HuH-7.5 (cell line): ENCODE measurements around the gene TMEM150C.
"Not testable (repeated sequence)": the region's sequence is repeated elsewhere in the genome, so short reads cannot be mapped to it uniquely, and the experiment has no call there.

Experiments
- DNase-seq: peaks from one replicate; pipeline ENCODE4 v3.0.0; 2011; ENCODE audit warnings: low spot score

The TMEM150C gene

GRCh38 chr4:82473621-82474164 lies 88.1 kb downstream of the TMEM150C start:
- DNase-seq, result no peak

GRCh38 chr4:82473080-82473479 lies 88.7 kb downstream of the TMEM150C start:
- not testable (repeated sequence) for DNase-seq

GRCh38 chr4:82469791-82470345 lies 91.9 kb downstream of the TMEM150C start:
- DNase-seq, result no peak

- no peak for DNase-seq
Observed at GRCh38 chr4:82467471-82467870, 94.3 kb downstream of the TMEM150C start.

GRCh38 chr4:82463221-82463620 lies 98.6 kb downstream of the TMEM150C start:
- no peak for DNase-seq

- DNase-seq, result peak; percentile 64
Observed at GRCh38 chr4:82462415-82462831, 99.4 kb downstream of the TMEM150C start.

- no peak for DNase-seq
Observed at GRCh38 chr4:82461710-82462109, 100.1 kb downstream of the TMEM150C start.

GRCh38 chr4:82458729-82459128 lies 103.1 kb downstream of the TMEM150C start:
- no peak for DNase-seq

GRCh38 chr4:82457266-82457665 lies 104.5 kb downstream of the TMEM150C start:
- DNase-seq, result no peak

GRCh38 chr4:82452026-82452425 lies 109.8 kb downstream of the TMEM150C start:
- no peak for DNase-seq

GRCh38 chr4:82450966-82451755 lies 110.6 kb downstream of the TMEM150C start:
- no peak for DNase-seq

- no peak for DNase-seq
Observed at GRCh38 chr4:82447886-82448285, 113.9 kb downstream of the TMEM150C start.

GRCh38 chr4:82439088-82439487 lies 122.7 kb downstream of the TMEM150C start:
- no peak for DNase-seq

- no peak for DNase-seq
Observed at GRCh38 chr4:82437285-82438005, 124.3 kb downstream of the TMEM150C start.

GRCh38 chr4:82436780-82437179 lies 125.0 kb downstream of the TMEM150C start:
- no peak for DNase-seq

- DNase-seq, result no peak
Observed at GRCh38 chr4:82436130-82436529, 125.7 kb downstream of the TMEM150C start.

GRCh38 chr4:82434949-82435348 lies 126.8 kb downstream of the TMEM150C start:
- DNase-seq, result no peak

- no peak for DNase-seq
Observed at GRCh38 chr4:82433791-82434190, 128.0 kb downstream of the TMEM150C start.
